Testis (tissue), 3 donors: Measurements from ENCODE around the gene HTR4. TPM values are rescaled to one million over a fixed set of nuclear protein-coding genes. Genes with fewer than 3 reads are reported as not detected.

Experiments
- DNase-seq: peaks from one replicate; pipeline ENCODE4 v3.0.0-alpha.2; 2019
- H3K27ac ChIP-seq, 2 donors: fragments of 200-600 bp; sonication (generic); one replicate each; pipeline ENCODE4 v1.5.1; 2019
- H3K27me3 ChIP-seq: fragments of 200-600 bp; sonication (generic); one replicate; pipeline ENCODE4 v1.5.1; 2019
- H3K36me3 ChIP-seq: fragments of 200-600 bp; sonication (generic); one replicate; pipeline ENCODE4 v1.5.1; 2017; ENCODE audit warnings: low read depth; ENCODE audit errors: missing control alignments
- H3K4me1 ChIP-seq: fragments of 200-600 bp; sonication (generic); one replicate; pipeline ENCODE4 v1.5.1; 2019
- H3K4me3 ChIP-seq, 2 donors: fragments of 200-600 bp; sonication (generic); one replicate each; pipeline ENCODE4 v1.5.1; 2017 to 2019
- H3K9me3 ChIP-seq: fragments of 200-600 bp; sonication (generic); one replicate; pipeline ENCODE4 v1.5.1; 2017
- POLR2A ChIP-seq: fragments of 450-650 bp; IDR thresholded peaks from one replicate; pipeline ENCODE4 v1.6.1; 2017; ENCODE audit warnings: antibody characterized with exemption, mild to moderate bottlenecking, moderate library complexity
- WGBS, 2 donors: methylation state at CpG; one replicate each; pipeline ENCODE4 v1.1.5; 2018; 5-methylcytosine and 5-hydroxymethylcytosine counted together
- intact Hi-C: fragments of 100-400 bp; cut with DNase I; formaldehyde crosslinking; loops from one replicate; pipeline ENCODE4 v1.15.1; 2023; ENCODE audit warnings: low total_unique reads
- polyA plus RNA-seq: library from polyadenylated mRNA; stranded (reverse); fragments of 350-450 nt; fragmentation: Illumina TruSeq; extraction: RNeasy Lipid Tissue Mini Kit (QIAGEN cat#74804); gene quantifications from one replicate; pipeline ENCODE4 v1.2.3, GENCODE V29; 2014; ENCODE audit warnings: low read depth, low replicate concordance; ENCODE audit not compliant: insufficient read depth
- total RNA-seq, 2 donors: library from RNA; depleted of rRNA; stranded (reverse); fragments of >200 nt; gene quantifications; one replicate each; pipeline ENCODE4 v1.2.3, GENCODE V29; 2016
- TF ChIP-seq, protein P1 (sequence below), 3 experiments: fragments of 450-650 bp in 2 of 3; fragments of 200-600 bp in 1 of 3; sonication (generic) in 1 of 3; IDR thresholded peaks; one replicate each; pipeline ENCODE4 v1.5.1; 2016 to 2019; ENCODE audit warnings: antibody characterized with exemption in 3 of 3, mild to moderate bottlenecking in 2 of 3, moderate library complexity in 1 of 3

HTR4 gene
- total and polyA plus RNA-seq, 3 donors from 2014 or later, result 0.17 to 0.63 (median 0.56) TPM

DNA sequence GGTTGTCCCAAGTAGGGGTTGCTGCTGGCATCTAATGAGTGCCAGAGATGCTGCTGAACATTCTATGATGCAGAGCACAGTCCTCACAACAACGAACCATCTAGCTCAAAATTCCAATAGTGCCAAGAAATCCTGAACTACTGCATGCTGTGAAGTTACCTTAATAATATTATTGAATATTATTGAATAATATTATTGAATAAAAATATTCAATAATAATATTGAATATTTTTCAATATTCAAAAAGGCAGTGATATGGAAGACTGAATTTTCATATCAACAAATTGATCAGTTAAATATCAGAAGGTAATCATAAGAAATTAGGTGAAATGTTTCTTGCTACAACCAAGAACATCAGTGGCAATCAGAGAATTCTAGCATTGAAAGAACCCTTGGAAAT lies 2.8 kb downstream of the HTR4 start:
- intact Hi-C loops, result no loop called here
- H3K36me3 ChIP-seq, result no peaks in the 10 kb centered on the region
- WGBS, 2 donors, result 80 to 97% methylated on average over 1 of the region's 1 CpG

DNA sequence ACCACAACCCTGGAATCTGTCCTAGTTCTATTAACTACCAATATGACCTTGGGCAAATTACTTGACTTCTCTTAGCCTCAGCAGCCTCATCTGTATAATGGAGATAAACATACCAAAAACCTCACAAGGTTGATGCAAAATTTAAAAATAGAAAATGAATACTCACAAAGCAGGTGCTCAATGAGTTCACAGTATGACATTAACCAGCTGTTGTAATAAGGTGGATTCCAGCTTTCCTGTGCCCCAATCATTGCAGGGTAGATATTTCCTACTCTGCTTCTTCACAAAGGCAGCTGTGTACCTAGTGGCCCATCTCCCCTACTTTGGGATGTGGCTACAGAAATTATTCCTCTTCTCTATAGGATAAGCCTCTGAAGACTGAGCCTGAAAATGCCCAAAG lies 8.8 kb downstream of the HTR4 start:
- Histone ChIP-seq H3K27me3 (no peaks in the 10 kb centered on the region), H3K9me3 (no peaks in the 10 kb centered on the region), H3K27ac (no peak overlapping the region), H3K4me3 (no peak overlapping the region), H3K36me3 (no peaks in the 10 kb centered on the region), H3K4me1 (no peaks in the 10 kb centered on the region)
- TF ChIP-seq, protein P1, sequence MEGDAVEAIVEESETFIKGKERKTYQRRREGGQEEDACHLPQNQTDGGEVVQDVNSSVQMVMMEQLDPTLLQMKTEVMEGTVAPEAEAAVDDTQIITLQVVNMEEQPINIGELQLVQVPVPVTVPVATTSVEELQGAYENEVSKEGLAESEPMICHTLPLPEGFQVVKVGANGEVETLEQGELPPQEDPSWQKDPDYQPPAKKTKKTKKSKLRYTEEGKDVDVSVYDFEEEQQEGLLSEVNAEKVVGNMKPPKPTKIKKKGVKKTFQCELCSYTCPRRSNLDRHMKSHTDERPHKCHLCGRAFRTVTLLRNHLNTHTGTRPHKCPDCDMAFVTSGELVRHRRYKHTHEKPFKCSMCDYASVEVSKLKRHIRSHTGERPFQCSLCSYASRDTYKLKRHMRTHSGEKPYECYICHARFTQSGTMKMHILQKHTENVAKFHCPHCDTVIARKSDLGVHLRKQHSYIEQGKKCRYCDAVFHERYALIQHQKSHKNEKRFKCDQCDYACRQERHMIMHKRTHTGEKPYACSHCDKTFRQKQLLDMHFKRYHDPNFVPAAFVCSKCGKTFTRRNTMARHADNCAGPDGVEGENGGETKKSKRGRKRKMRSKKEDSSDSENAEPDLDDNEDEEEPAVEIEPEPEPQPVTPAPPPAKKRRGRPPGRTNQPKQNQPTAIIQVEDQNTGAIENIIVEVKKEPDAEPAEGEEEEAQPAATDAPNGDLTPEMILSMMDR (IDR thresholded peaks at IDR 0.05), result no peak
- TF ChIP-seq POLR2A, result no peak
- no peak for DNase-seq
- intact Hi-C loops, result no loop called here

More for the DNA sequence above, 2.8 kb downstream of the HTR4 start:
- Histone ChIP-seq H3K4me3 (no peak overlapping the region), H3K27me3 (no peaks in the 10 kb centered on the region), H3K4me1 (no peaks in the 10 kb centered on the region), H3K9me3 (no peaks in the 10 kb centered on the region), H3K27ac (no peak overlapping the region)
- TF ChIP-seq POLR2A, result no peak
- TF ChIP-seq, protein P1 (IDR thresholded peaks at IDR 0.05), result no peak
- no peak for DNase-seq

DNA sequence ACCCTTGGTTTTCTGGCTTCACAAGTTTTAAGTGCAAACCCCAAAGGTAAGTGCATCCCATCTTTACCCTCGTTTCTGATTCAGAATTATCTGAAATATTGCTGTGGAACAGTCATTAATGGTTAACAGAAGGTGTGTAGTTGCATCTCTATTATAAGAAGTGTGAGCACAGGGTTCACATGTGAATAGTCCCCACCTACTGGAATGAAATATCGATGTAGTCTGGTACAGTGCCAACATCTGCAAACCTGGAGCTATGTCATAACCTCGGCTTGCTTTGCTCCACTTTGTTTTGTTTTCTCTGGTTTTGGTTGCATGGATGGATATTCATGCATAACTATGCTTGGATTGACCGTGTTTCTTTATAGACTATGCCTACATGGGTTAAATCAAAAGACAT lies 12.6 kb downstream of the HTR4 start:
- no peak overlapping the region for H3K4me3 ChIP-seq
- H3K27me3 ChIP-seq, result no peaks in the 10 kb centered on the region
- H3K4me1 ChIP-seq, result no peaks in the 10 kb centered on the region
- no peak overlapping the region for H3K27ac ChIP-seq
- intact Hi-C loops, result no loop called here
- no peaks in the 10 kb centered on the region for H3K36me3 ChIP-seq
- WGBS, 2 donors, result 84 to 89% methylated on average over 4 of the region's 4 CpGs
- no peak for TF ChIP-seq POLR2A
- TF ChIP-seq, protein P1 (IDR thresholded peaks at IDR 0.05), result no peak
- no peak for DNase-seq
- H3K9me3 ChIP-seq, result no peaks in the 10 kb centered on the region

DNA sequence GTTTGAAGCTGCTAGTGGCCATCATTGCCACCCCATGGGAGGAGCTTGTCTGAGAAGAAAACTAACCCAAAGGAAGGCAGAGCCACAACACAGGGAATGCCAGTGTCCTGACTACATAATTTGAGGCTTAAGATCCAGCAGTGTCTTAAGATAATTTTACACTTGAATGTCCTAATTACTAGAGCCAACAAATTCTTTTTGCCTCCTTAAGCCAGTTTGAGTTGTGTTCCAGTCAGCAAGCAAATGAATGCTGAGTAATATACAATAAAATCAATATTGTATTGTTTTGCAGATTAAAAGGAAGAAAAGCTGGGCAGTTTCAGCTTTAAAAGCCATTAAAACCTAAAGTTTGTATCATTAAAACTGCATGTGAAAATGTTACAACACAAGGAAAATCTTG lies 13.9 kb downstream of the HTR4 start:
- intact Hi-C loops, result no loop called here
- TF ChIP-seq, protein P1 (IDR thresholded peaks at IDR 0.05), result no peak
- TF ChIP-seq POLR2A, result no peak
- no peak for DNase-seq

DNA sequence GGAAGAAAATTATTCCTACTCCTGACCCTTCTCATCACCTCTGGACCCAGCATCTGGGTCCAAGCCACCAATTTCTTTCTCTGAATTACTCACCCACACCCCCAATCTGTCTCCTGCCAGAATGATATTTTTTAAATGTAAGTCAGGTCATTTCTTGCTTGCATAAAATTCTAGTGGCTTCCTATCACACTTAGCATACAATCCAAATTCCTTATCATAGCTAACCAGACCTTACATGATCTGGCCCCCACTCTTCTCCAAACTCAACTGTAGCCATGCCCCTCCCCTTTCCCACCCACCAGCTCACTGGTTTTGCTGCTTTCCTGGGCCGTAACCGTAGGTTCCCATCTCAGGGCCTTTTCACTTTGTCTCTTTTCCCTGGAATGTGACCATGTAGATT lies 15.2 kb downstream of the HTR4 start:
- WGBS, 2 donors, result 90 to 92% methylated on average over 2 of the region's 2 CpGs
- H3K4me3 ChIP-seq, result no peak overlapping the region
- intact Hi-C loops, result no loop called here

More for the DNA sequence above, 13.9 kb downstream of the HTR4 start:
- H3K4me1 ChIP-seq, result no peaks in the 10 kb centered on the region
- H3K9me3 ChIP-seq, result no peaks in the 10 kb centered on the region
- H3K27ac ChIP-seq, result no peak overlapping the region
- no peak overlapping the region for H3K4me3 ChIP-seq
- no peaks in the 10 kb centered on the region for H3K27me3 ChIP-seq
- H3K36me3 ChIP-seq, result no peaks in the 10 kb centered on the region

More for the DNA sequence above, 15.2 kb downstream of the HTR4 start:
- H3K27me3 ChIP-seq, result no peaks in the 10 kb centered on the region
- TF ChIP-seq, protein P1 (IDR thresholded peaks at IDR 0.05), result no peak
- TF ChIP-seq POLR2A, result no peak
- H3K36me3 ChIP-seq, result no peaks in the 10 kb centered on the region
- no peak for DNase-seq
- H3K4me1 ChIP-seq, result no peaks in the 10 kb centered on the region
- no peak overlapping the region for H3K27ac ChIP-seq
- H3K9me3 ChIP-seq, result no peaks in the 10 kb centered on the region
